ENCODE data around the gene LRRC61.

Gene LRRC61

GRCh38 chr7:150342121-150342408 is 18.9 kb downstream of the LRRC61 start:
- DNase-seq, result no peak
- in situ Hi-C loops (cut with MboI; ENCODE audit: low pct_unique_long_range_greater_than_20kb, low sequenced_read_pairs), result no loop called here

GRCh38 chr7:150343225-150343624 is 20.1 kb downstream of the LRRC61 start:
- no peak for DNase-seq
- in situ Hi-C loops (cut with MboI; ENCODE audit: low pct_unique_long_range_greater_than_20kb, low sequenced_read_pairs), result no loop called here

GRCh38 chr7:150344299-150344698 is 21.1 kb downstream of the LRRC61 start:
- DNase-seq, result no peak
- in situ Hi-C loops (cut with MboI; ENCODE audit: low pct_unique_long_range_greater_than_20kb, low sequenced_read_pairs), result no loop called here

GRCh38 chr7:150345012-150345411 is 21.9 kb downstream of the LRRC61 start:
- in situ Hi-C loops (cut with MboI; ENCODE audit: low pct_unique_long_range_greater_than_20kb, low sequenced_read_pairs), result no loop called here
- DNase-seq, result no peak

- DNase-seq, result no peak
- in situ Hi-C loops (cut with MboI; ENCODE audit: low pct_unique_long_range_greater_than_20kb, low sequenced_read_pairs), result no loop called here
Observed at GRCh38 chr7:150346922-150347321, 23.8 kb downstream of the LRRC61 start.

- in situ Hi-C loops (cut with MboI; ENCODE audit: low pct_unique_long_range_greater_than_20kb, low sequenced_read_pairs), result no loop called here
Observed at GRCh38 chr7:150351587-150352194, 28.5 kb downstream of the LRRC61 start.

GRCh38 chr7:150355666-150356059 is 32.5 kb downstream of the LRRC61 start:
- no peak for DNase-seq
- in situ Hi-C loops (cut with MboI; ENCODE audit: low pct_unique_long_range_greater_than_20kb, low sequenced_read_pairs), result no loop called here

More at GRCh38 chr7:150351587-150352194, 28.5 kb downstream of the LRRC61 start:
- no peak for DNase-seq

GRCh38 chr7:150356265-150356897 is 33.2 kb downstream of the LRRC61 start:
- in situ Hi-C loops (cut with MboI; ENCODE audit: low pct_unique_long_range_greater_than_20kb, low sequenced_read_pairs), result no loop called here
- DNase-seq, result peak; percentile 68

- peak; percentile 90 for DNase-seq
- in situ Hi-C loops (cut with MboI; ENCODE audit: low pct_unique_long_range_greater_than_20kb, low sequenced_read_pairs), result no loop called here
Observed at GRCh38 chr7:150357270-150357669, 34.1 kb downstream of the LRRC61 start.

- in situ Hi-C loops (cut with MboI; ENCODE audit: low pct_unique_long_range_greater_than_20kb, low sequenced_read_pairs), result no loop called here
- DNase-seq, result no peak
Observed at GRCh38 chr7:150357771-150358427, 34.7 kb downstream of the LRRC61 start.

GRCh38 chr7:150358433-150358832 is 35.3 kb downstream of the LRRC61 start:
- no peak for DNase-seq
- in situ Hi-C loops (cut with MboI; ENCODE audit: low pct_unique_long_range_greater_than_20kb, low sequenced_read_pairs), result no loop called here

GRCh38 chr7:150358988-150359621 is 36.0 kb downstream of the LRRC61 start:
- no peak for DNase-seq
- in situ Hi-C loops (cut with MboI; ENCODE audit: low pct_unique_long_range_greater_than_20kb, low sequenced_read_pairs), result no loop called here

- in situ Hi-C loops (cut with MboI; ENCODE audit: low pct_unique_long_range_greater_than_20kb, low sequenced_read_pairs), result no loop called here
Observed at GRCh38 chr7:150359622-150360362, 36.6 kb downstream of the LRRC61 start.

GRCh38 chr7:150360363-150361058 is 37.4 kb downstream of the LRRC61 start:
- in situ Hi-C loops (cut with MboI; ENCODE audit: low pct_unique_long_range_greater_than_20kb, low sequenced_read_pairs), result no loop called here

More at GRCh38 chr7:150359622-150360362, 36.6 kb downstream of the LRRC61 start:
- DNase-seq, result no peak

GRCh38 chr7:150361402-150361801 is 38.2 kb downstream of the LRRC61 start:
- in situ Hi-C loops (cut with MboI; ENCODE audit: low pct_unique_long_range_greater_than_20kb, low sequenced_read_pairs), result no loop called here
- no peak for DNase-seq

More at GRCh38 chr7:150360363-150361058, 37.4 kb downstream of the LRRC61 start:
- no peak for DNase-seq

- peak; percentile 35 for DNase-seq
- in situ Hi-C loops (cut with MboI; ENCODE audit: low pct_unique_long_range_greater_than_20kb, low sequenced_read_pairs), result no loop called here
Observed at GRCh38 chr7:150361807-150362621, 38.9 kb downstream of the LRRC61 start.

- DNase-seq, result no peak
- in situ Hi-C loops (cut with MboI; ENCODE audit: low pct_unique_long_range_greater_than_20kb, low sequenced_read_pairs), result no loop called here
Observed at GRCh38 chr7:150363370-150363769, 40.2 kb downstream of the LRRC61 start.

- peak; percentile 77 for DNase-seq
- in situ Hi-C loops (cut with MboI; ENCODE audit: low pct_unique_long_range_greater_than_20kb, low sequenced_read_pairs), result no loop called here
Observed at GRCh38 chr7:150363872-150364271, 40.7 kb downstream of the LRRC61 start.

All from KBM-7 (cell line).